Measurements from ENCODE around the gene BFSP2.
"Not testable (repeated sequence)": the region's sequence is repeated elsewhere in the genome, so short reads cannot be mapped to it uniquely, and the experiment has no call there.

BFSP2 gene

DNA sequence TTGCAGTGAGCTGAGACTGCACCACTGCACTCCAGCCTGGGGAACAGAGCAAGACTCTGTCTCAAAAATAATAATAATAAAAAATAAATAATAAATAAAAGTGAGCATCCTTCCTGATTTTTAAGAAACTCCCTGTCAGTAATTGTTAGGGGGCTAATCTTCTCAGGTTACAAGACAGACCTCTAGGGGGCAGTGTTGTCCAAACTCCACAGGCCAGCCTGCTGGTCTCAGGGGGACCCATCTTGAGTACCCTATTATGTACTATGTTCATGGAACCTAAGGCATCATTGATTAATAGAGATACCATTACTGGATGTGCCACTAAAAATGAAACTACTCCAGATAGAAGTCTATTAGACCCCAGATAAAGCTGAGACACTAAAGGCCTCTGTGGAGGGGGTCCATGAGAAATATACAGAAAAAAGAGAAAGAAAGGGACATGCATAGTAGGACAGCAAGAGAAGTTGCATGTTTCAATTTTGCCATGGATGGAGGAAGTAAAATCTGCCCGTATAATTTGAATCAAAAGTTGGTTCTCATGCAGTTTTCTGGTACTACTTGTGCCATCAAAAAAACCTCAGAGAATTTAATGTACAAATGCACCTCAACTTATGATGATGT, 88.2 kb downstream of the BFSP2 start:
- peak; percentile 54 to 69 for DNase-seq

DNA sequence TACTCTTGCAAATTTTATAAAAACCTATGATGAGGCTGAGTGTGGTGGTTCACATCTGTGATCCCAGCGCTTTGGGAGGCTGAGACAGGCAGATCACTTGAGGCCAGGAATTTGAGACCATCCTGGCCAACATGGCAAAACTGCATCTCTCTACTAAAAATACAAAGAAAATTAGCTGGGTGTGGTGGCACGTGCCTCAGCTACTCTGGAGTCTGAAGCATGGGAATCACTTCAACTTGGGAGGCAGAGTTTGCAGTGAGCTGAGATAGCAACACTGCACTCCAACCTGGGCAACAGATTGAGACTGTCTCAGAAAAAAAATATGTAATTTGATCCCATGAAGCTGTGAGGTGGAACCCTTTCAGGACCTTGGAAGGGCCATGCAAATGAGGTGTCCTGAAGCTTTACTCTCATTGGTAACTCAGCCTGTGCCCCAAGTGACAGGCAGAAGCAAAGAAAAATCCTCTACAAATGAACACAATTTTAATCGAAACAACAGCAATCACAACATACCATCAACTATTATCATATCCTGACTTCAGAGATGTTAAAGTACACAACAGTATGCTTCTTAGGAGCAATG, 89.0 kb downstream of the BFSP2 start:
- no peak for DNase-seq

DNA sequence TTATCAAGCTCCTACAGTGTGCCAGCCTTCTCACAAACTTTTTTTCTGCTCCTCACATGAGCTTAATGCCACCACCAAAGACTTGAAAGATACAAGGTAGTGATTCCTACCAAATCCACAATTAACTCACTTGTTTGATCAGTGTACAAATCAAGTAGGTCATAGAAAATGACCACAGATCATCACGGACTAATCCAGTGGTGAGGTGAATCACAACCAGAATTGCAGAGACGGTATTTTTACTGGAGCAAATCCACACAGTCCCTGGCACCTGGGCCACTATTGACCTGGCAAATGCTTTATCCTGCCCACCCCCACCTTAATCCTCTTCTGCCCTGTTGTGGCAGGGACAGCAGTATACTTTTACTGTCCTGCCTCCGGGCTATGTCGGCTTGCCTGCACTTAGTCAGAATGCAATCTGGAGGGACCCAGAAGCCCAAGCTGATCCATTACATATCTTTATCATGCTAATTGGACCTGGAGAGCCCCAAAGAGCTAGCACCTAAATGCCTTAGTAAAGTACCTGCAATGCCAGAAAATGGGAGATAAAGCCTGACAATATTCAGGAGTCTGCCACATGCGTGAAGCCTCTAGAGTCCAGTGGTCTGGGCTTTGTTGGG, 89.7 kb downstream of the BFSP2 start:
- DNase-seq = no peak

DNA sequence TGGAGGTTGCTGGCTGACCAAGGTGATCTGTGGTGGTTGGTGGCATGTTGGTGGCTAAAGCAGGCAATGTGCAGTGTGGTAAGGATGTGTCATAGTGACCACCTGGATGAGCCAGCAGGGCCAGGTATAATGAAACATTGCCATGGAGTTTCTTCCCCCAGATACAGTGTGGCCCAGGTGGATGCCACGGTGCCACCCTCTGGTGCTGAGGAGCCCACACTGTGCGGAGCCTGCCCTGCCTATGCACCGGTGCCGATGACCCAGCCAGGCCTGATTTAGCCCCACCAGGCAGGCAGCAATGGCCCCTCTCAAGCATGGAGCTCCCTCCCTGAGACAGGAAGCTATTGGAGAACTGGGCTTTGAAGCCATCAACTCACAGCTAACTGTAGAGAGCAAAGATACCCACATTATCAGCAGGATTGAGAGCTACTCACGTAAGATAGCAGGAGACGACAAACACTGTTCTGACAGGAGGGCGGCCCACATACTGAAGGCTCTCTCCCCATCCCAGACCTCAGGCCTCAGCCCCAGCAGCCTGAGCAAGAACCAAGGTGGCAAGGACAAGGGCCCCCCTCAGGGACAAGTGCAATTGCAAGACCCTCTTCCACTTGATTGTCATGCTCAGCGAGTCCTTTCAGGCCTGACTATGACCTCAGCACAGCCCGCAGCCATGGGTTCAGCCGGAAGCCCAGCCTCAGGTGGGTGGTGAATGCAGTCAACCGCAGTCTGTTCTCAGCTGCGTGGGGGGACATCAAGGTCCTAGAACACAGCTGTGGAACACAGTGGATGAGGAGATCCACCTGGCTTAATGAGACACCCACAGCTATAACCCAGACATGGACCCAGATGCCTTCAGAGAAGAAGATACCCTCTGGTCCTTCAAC, 90.9 kb downstream of the BFSP2 start:
- DNase-seq = peak; percentile 66 to 72

DNA sequence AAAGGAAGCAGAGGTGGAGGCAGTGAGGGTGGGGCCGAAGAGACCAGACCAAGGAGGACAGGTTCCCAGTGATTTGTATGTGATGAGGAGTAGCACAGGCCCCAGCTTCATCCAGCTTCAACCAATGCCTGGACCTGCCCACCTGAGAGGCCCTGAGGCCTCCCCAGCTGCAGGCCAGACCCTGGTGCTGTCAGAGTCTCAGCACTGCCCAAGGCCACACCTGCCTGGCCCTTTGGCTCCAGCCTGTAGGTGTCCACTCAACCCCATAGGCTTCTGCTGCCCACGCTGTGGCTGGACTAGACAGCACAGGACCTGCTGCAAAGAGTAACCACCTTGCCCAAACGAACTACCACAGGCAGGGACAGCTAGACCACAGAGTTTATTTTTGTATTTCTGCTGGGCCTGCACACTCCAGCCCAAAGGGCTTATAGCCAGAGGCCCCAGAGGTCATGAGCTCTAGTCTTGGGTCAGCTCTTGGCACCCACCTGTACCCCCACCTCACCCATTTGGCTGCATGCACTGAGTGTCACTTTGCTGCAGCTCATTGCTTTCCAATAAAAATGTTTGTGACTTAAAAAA, 91.7 kb downstream of the BFSP2 start:
- DNase-seq = no peak

DNA sequence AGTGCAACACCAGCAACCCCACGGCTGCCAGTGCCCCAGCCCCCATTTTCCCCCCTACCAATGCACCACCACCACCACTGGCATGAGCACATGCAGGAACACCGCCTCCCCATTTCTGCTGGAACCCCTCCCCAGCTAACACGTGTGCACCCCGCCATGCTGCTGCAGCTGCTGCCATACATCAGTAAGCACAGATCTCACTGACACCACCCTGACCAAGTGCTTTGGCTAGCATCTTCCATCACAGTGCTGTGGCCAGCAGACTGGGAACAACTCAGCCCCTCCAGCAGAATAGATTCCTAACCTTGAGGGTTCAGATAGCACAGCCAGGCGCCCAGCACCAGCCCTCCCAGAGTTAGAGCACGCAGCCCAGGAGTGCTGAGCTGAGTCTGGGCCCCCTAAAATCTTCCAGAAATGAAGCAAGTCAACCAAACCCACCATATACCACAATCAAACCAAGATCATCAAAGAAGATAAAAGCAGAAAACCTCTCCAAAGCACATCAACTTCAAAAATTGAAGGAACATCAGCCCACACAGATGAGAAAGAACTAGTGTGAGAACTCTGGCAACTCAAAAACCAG, 92.4 kb downstream of the BFSP2 start:
- DNase-seq = no peak

DNA sequence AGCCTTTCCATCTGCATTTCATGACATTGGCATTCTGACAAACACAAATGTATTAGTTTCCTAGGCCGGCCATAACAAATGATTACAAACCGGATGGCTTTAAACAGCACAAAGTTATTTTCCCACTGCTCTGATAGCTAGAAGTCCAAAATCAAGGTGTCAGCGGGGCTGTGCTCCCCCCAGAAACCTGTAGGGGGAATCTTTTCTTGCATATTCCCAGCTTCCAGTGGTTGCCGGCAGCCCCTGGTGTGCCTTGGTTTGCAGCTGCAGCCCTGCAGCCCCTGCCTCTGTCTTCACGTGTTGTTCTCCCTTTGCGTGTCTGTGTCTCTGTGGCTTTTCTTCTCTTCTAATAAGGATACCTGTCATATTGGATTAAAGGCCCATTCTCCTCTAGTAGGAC, 94.6 kb downstream of the BFSP2 start:
- DNase-seq = no peak

DNA sequence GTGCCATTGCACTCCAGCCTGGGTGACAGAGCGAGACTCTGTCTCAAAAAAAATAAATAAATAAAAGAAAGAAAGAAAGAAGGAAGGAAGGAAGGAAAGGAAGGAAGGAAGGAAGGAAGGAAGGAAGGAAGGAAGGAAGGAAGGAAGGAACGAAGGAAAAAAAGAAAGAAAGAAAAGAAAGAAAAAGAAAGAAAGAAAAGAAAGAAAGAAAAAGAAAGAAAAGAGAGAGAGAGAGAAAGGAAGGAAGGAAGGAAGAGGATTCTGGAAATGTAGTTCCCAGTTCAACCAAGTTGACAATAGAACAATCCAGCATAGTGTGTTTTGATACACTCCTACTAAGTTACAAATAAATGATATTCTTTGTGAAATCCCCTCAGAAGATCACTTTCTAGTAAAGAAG, 102.7 kb downstream of the BFSP2 start:
- not testable (repeated sequence) for DNase-seq

DNA sequence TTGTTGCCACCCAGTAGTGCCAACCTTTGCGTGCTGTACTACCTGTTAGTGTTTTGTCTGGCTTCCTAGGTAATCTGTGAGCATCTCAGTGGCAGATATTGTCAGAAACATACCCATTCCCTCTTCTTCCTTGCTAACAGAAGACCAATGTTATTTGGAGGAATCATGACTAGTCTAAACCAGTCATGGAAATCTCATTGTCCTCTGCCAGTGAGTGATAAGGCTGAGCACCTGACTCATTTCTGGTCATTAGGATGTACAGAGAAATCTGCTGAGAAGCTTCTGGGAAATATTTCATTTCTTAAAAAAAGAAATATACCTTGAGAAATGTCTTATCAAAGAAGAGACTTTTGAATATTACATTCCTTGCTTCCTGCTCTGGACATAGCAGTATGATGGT, 103.6 kb downstream of the BFSP2 start:
- DNase-seq = no peak

DNA sequence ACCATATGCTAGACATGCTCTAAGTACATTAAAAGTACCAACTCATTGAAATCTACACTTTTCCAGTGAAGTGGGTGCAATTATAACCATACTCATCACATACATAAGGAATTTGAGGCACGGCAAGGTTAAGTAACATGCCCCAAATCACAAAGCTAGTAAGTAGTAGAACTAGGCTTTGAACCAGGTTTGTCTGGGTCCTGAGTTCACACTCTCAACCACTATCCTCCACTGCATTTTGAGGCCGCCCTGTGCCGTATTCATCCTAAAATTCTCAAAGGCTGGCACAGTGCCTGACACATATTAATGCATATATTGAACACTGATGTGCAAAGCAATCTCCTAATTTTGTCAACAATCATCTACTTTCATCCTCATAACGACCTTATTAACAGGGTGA, 104.9 kb downstream of the BFSP2 start:
- no peak for DNase-seq

DNA sequence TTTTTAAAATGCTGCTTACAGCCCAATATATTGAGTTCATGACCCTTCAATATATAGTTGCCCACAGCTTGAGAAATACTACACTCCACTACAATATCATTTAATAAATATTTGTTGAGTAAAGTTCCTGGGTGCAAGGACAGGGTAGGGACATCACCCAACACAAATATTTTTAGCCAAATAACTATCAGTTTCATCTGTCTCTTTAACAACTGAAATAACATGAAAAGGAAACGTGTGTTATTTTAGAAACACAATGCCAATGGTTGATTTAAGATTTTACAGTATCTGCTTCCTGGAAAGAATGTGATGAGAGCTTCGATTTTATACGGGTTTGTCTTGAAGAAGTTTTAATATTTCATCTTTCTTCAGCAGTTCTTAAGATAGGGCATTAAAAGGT, 106.0 kb downstream of the BFSP2 start:
- no peak for DNase-seq

DNA sequence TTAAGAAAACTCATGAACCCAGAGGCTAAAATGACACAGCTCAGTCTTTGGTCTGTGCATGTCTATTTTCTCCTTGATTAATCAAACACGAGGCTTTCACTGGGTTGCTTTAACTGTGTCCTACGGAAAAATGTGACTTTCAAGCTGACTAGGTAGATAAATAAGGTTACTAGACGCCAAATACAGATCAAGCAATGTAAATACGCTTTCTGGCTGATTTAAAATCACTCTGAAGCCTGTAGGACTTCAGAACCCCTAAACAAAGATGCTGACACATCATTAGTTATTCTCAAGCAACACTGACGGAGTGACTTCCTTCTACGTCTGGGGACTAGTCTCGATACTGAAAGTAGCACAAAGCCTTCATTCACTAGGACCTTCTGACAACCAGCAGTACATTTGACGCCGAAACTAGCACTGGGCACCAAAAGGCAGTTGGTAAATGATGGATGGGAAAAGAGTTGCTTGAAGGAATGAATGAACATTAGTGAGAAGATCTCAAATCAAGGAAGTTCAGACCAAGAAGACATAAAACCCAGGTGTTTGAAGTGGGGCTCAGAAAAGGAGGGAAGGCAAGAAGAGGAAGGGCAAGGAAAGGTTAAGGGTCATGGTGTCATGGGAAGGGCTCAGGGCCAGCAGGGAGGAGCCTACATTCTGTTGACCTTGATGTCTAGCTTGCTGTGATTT, 106.5 kb downstream of the BFSP2 start:
- peak; percentile 8 to 20 for DNase-seq

DNA sequence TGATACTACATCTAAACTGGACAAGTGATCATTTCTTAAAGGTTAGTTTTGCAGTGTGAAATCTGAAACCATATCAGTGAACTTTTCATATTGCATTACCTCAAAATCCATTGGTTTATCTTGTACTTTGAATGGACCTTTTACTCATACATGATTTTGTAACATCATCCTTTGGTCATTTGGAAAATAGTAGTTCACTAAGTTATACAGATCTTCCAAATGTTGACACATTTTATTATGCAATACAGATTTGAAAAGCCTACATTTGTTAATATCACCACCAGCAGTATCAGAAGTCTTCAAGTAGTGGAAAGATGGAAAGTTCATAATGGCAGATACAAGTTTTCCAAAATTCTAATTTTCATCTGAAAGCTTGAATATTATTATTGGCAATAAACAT, 109.6 kb downstream of the BFSP2 start:
- DNase-seq = no peak

DNA sequence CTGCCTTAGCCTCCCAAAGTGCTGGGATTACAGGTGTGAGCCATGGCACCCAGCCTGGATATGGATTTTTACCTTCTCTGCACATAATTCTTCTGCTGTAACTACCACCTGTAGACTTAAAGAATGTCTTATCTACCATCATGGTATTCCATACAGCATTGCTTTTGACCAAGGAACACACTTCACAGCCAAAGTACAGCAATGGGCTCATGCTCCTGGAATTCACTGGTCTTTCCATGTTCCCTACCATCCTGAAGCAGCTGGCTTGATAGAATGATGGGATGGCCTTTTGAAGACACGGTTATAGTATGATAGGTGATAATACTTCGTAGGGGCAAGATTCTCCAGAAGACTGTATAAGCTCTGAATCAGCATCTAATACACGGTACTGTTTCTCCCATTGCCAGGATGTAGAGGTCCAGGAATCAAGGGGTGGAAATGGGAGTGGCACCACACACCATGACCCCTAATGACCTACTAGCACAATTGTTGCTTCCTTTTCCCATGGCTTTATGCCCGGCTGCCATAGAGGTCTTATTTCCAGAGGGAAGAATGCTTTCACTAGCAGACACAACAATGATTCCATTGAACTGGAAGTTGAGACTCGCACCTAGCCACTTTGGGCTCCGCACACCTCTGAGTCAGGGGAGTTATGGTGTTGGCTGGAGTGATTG, 112.7 kb downstream of the BFSP2 start:
- no peak for DNase-seq

DNA sequence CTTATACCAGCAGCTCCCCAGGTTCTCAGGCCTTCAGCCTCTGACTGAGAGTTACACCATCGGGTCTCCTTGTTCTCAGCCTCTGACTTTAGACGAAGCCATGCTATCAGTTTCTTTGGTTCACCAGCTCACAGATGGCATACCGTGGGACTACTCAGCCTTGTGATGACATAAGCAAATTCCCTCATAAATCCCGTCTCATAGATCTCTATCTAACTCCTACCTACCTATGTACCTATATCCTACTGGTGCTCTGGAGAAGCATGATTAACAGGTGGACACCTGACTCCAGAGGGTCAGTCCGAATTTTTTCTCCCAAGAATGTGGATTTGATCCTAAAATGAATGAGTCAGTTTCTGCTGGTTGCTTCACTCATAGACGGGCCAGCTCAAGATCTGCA, 114.6 kb downstream of the BFSP2 start:
- no peak for DNase-seq

DNA sequence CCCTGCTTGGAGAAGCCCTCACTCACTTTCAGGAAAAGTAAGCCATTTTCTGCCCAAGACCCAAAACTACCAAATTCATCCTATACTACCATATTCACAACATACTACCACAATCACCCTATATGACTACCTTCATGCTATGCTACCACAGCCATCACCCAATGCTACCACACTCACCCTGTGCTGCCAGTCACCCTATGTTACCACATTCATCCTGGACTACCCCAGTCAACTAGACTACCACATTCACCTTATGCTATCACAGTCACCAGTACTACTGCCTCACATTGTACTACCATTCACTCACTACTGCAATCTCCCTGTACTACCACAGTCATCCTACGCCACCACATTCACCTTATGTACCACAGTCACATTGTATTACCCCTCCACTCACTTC, 115.3 kb downstream of the BFSP2 start:
- DNase-seq = no peak

DNA sequence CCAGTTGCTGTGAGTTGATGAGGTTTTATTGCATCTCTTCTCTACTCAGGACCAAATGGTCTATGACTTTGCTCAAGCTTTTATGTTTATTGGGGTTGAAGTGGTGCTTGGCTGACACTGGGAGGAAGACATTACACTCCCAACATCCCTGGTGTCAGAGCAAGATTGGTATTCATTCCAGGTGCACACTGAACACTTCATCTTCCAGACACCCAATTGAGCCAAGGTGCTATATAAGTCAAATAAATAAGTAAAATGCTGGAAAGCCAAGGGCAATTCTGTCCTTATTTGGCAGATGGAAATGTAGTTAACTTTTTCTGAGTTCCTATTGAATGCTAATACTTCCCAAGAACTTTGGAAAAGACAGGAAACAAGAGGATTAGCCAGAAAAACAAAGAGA, 120.4 kb downstream of the BFSP2 start:
- DNase-seq = no peak

DNA sequence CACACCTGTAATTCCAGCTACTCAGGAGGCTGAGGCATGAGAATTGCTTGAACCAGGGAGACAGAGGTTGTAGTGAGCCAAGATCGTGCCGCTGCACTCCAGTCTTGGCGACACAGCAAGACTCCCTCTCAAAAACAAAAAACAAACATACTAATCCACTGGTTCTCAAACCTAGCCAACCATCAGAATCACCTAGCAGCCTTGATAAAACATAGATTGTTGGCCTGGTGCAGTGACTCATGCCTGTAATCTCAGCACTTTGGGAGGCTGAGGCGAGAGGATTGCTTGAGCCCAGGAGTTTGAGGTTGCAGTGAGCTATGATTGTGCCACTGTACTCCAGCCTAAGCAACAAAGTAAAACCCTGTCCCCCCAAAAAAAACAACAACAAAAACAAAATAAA, 121.1 kb downstream of the BFSP2 start:
- DNase-seq = not testable (repeated sequence)

DNA sequence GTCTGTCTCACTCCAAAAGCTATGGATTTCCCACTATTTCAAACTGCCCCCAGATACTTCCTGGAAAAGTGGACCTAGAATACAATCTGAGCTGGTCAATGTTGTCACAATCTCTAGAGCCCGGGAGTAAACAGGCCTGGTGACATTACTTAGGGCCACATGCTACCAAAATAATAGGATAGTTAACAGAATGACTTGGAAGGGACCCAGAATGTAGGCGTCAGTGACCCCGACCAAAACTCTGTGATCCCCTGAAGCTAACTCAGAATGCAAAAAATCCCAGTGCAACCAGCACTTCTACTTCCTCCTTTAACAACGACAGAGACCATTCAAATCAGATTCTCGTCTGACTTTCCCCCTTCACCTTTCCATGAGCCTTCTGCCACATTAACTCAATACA, 122.1 kb downstream of the BFSP2 start:
- DNase-seq = no peak

DNA sequence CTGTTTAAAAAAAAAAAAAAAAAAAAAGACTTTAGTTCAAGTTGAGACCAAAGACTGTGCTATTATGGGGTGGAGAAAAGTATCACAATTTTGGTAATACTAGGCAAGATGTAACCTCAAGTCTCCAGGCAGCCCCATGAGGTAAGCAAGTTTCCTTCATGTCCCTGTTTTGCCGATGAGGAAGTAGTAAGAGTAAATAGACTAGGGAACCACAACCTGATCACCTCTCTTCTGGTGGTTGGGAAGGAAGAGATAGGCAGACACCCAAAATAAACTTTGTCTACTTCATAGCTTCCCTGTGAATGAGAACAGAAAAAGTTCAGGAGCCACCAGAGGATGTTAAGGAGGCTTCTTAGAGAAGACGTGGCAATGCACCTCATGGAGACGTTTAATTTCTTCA, 123.9 kb downstream of the BFSP2 start:
- DNase-seq = not testable (repeated sequence)
